ENCODE measurements around the gene SUDS3. TPM values are rescaled to one million over a fixed set of nuclear protein-coding genes. Genes with fewer than 3 reads are reported as not detected.

The SUDS3 gene
- total and polyA plus RNA-seq, 10 of the 15 experiments (the other 5 are each of a cell fraction or from before 2014, with no cell fraction given), result 5.2 to 42.8 (median 21.7) TPM

DNA sequence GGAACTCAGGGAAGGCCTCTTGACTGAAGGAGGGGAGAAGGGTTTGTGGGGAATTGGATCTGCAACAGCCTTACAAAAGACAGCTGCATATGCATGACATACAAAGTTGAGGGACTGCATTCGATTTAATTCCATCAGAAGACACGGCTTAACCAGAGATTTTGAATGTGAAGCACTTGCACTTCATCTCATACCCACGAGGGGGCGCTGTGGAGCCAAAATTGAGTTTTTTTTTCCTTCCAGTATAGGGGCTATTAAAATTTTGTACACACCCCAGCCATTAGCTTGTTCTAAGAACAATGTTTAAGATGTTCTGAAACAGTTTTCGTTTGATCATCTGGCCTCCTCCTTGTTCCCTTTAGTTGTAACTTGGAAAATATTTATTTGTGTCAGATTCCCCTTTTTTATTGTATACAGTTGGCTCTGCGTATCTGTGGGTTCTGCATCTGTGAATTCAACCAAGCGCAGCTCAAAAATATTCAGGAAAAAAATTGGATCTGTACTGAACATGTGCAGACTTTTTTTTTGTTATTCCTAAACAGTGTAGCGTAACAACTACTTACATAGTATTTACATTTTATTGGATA is 1.6 kb downstream of the SUDS3 start (continued):
- TF ChIP-seq STAT3 (IDR thresholded peaks at IDR 0.05; ENCODE audit: low read depth, low read length) (0 out of 2 replicates have a peak, but pooled peaks have one; percentile 57), CHD1 (IDR thresholded peaks at IDR 0.05; ENCODE audit: low read depth, low read length) (no peak)

DNA sequence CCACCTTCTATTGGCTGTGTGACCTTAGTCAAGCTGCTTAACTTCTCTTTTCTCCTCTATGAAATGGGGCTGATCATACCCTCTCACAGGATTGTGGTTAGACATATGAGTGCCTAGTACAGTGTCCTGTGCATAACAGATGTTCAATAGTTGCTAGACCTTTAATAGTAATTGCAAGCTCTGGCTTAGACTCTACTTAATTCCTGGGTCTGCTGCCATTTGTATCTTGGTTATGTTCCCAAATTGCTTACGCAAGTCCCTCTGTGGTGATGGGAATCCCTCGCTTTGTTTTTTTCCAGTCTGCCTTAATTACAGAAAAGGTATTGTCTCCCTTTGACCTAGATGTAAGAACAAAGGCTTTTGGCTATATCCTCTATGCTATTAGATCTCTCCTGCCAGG is 15.1 kb downstream of the SUDS3 start:
- in situ Hi-C loops (cut with MboI), result loop anchor here (25.0 kb wide), 1 partner anchor 1204 kb away; the partner anchor contains the start of gene FBXO21
- H3K27me3 ChIP-seq (replicated peaks in 1 of 2; ENCODE audit: control insufficient read depth in 2 of 2, insufficient read depth in 2 of 2, low read length in 1 of 2), result no peaks in the 10 kb centered on the region
- H3K79me2 ChIP-seq (ENCODE audit: control insufficient read depth, insufficient read depth, low read length), result no peaks in the 10 kb centered on the region
- no peak overlapping the region for H3K4me2 ChIP-seq (ENCODE audit: control insufficient read depth, insufficient read depth)
- DNase-seq (ENCODE audit: low read depth, low spot score) (no peak), ATAC-seq (no peak), FAIRE-seq (no peak)
- no peak overlapping the region for H2AFZ ChIP-seq (ENCODE audit: control insufficient read depth, low read depth, low read length)
- H3K9me3 ChIP-seq (replicated peaks; ENCODE audit: control insufficient read depth, insufficient read depth, low read length), result no peaks in the 10 kb centered on the region
- no peaks in the 10 kb centered on the region for H4K20me1 ChIP-seq (ENCODE audit: control insufficient read depth, insufficient read depth)
- ChIA-PET RAD21 (ENCODE audit: unreplicated experiment) (no interaction called here), POLR2A (no interaction called here), SMC1A (ENCODE audit: uncharacterized antibody, unreplicated experiment) (no interaction called here), CTCF (interaction anchor here (0.9 to 2.1 kb wide), 3 partner anchors 10 to 271 kb away, joined by 3 to 6 read pairs (median 3); no protein-coding TSS in a partner anchor)
- no peak overlapping the region for H3K4me3 ChIP-seq
- H3K9ac ChIP-seq (ENCODE audit: control insufficient read depth, insufficient read depth, low read length), result no peak overlapping the region
- no peak overlapping the region for H3K27ac ChIP-seq (ENCODE audit: control insufficient read depth, insufficient read depth)
- no peaks in the 10 kb centered on the region for H3K4me1 ChIP-seq (ENCODE audit: control insufficient read depth, insufficient read depth, low read length)
- no TSS peak for BruUV-seq (replicated peaks)
- peaks cover 7 to 39% of the 10 kb centered on the region in 2 experiments for H3K36me3 ChIP-seq (ENCODE audit: control insufficient read depth in 2 of 2, insufficient read depth in 2 of 2, low read length in 1 of 2)
- intact Hi-C loops (cut with micrococcal nuclease; ENCODE audit: unreplicated experiment), result no loop called here
- TF ChIP-seq, protein P1, sequence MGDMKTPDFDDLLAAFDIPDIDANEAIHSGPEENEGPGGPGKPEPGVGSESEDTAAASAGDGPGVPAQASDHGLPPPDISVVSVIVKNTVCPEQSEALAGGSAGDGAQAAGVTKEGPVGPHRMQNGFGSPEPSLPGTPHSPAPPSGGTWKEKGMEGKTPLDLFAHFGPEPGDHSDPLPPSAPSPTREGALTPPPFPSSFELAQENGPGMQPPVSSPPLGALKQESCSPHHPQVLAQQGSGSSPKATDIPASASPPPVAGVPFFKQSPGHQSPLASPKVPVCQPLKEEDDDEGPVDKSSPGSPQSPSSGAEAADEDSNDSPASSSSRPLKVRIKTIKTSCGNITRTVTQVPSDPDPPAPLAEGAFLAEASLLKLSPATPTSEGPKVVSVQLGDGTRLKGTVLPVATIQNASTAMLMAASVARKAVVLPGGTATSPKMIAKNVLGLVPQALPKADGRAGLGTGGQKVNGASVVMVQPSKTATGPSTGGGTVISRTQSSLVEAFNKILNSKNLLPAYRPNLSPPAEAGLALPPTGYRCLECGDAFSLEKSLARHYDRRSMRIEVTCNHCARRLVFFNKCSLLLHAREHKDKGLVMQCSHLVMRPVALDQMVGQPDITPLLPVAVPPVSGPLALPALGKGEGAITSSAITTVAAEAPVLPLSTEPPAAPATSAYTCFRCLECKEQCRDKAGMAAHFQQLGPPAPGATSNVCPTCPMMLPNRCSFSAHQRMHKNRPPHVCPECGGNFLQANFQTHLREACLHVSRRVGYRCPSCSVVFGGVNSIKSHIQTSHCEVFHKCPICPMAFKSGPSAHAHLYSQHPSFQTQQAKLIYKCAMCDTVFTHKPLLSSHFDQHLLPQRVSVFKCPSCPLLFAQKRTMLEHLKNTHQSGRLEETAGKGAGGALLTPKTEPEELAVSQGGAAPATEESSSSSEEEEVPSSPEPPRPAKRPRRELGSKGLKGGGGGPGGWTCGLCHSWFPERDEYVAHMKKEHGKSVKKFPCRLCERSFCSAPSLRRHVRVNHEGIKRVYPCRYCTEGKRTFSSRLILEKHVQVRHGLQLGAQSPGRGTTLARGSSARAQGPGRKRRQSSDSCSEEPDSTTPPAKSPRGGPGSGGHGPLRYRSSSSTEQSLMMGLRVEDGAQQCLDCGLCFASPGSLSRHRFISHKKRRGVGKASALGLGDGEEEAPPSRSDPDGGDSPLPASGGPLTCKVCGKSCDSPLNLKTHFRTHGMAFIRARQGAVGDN (IDR thresholded peaks at IDR 0.05), result no peak
- TF ChIP-seq BMI1 (IDR thresholded peaks at IDR 0.05; ENCODE audit: borderline replicate concordance) (no peak), LARP7 (IDR thresholded peaks at IDR 0.05) (no peak), EGR1 (IDR thresholded peaks at IDR 0.05; ENCODE audit: borderline replicate concordance in 1 of 2, low read depth in 2 of 2, low read length in 2 of 2) (no peak), WRNIP1 (IDR thresholded peaks at IDR 0.05; ENCODE audit: borderline replicate concordance, low read depth, low read length) (no peak), ZNF207 (IDR thresholded peaks at IDR 0.05; ENCODE audit: borderline replicate concordance) (no peak)
- WGBS (ENCODE audit: insufficient coverage, insufficient replicate concordance, low lambda C conversion rate, missing lambda C conversion rate), result 97% methylated on average over 2 of the region's 2 CpGs
